Trophoblast cell (in vitro differentiated cells and primary cell): Measurements from ENCODE around the gene PACSIN2.
"Not testable (repeated sequence)": the region's sequence is repeated elsewhere in the genome, so short reads cannot be mapped to it uniquely, and the experiment has no call there.

Experiments used
- DNase-seq, 2 donors: peaks; one replicate each; pipeline ENCODE4 v3.0.0-alpha.2; 2016
- H2AFZ ChIP-seq: 2 replicates; pipeline ENCODE4 v1.6.1; 2013; ENCODE audit warnings: low read length, moderate library complexity, mild to moderate bottlenecking; ENCODE audit not compliant: insufficient read depth, poor library complexity
- H2AK5ac ChIP-seq: 2 replicates; pipeline ENCODE4 v1.6.1; 2013; ENCODE audit warnings: mild to moderate bottlenecking, low read length
- H2BK120ac ChIP-seq: 2 replicates; pipeline ENCODE4 v1.6.1; 2013; ENCODE audit warnings: low read length, mild to moderate bottlenecking, moderate library complexity; ENCODE audit not compliant: insufficient read depth, poor library complexity
- H2BK12ac ChIP-seq: 2 replicates; pipeline ENCODE4 v1.6.1; 2013; ENCODE audit warnings: mild to moderate bottlenecking, low read length, moderate library complexity
- H2BK5ac ChIP-seq: 2 replicates; pipeline ENCODE4 v1.6.1; 2013; ENCODE audit warnings: low read length, low read depth, moderate library complexity, mild to moderate bottlenecking; ENCODE audit not compliant: poor library complexity
- H3K14ac ChIP-seq: 2 replicates; pipeline ENCODE4 v1.6.1; 2013; ENCODE audit warnings: mild to moderate bottlenecking, low read length
- H3K18ac ChIP-seq: 2 replicates; pipeline ENCODE4 v1.6.1; 2013; ENCODE audit warnings: mild to moderate bottlenecking, low read length
- H3K23ac ChIP-seq: 2 replicates; pipeline ENCODE4 v1.6.1; 2013; ENCODE audit warnings: low read length
- H3K27ac ChIP-seq: 2 replicates; pipeline ENCODE4 v1.5.1; 2013; ENCODE audit warnings: low read depth, mild to moderate bottlenecking, inconsistent platforms, low read length, moderate library complexity
- H3K27me3 ChIP-seq: 2 replicates; pipeline ENCODE4 v1.6.1; 2013; ENCODE audit warnings: inconsistent platforms, mild to moderate bottlenecking, low read length, moderate library complexity; ENCODE audit not compliant: insufficient read depth
- H3K36me3 ChIP-seq, 2 experiments: 1 replicate in 1 of 2; 2 replicates in 1 of 2; pipeline ENCODE4 v1.6.1; 2013; ENCODE audit warnings: low read length in 2 of 2, mild to moderate bottlenecking in 2 of 2, moderate library complexity in 1 of 2; ENCODE audit not compliant: insufficient read depth in 2 of 2, control insufficient read depth in 1 of 2
- H3K4ac ChIP-seq: 2 replicates; pipeline ENCODE4 v1.6.1; 2013; ENCODE audit warnings: low read depth, mild to moderate bottlenecking, low read length, moderate library complexity
- H3K4me1 ChIP-seq, 2 experiments: 1 replicate in 1 of 2; 2 replicates in 1 of 2; pipeline ENCODE4 v1.6.1; 2013; ENCODE audit warnings: low read length in 2 of 2, mild to moderate bottlenecking in 2 of 2, moderate library complexity in 1 of 2; ENCODE audit not compliant: insufficient read depth in 2 of 2, control insufficient read depth in 1 of 2
- H3K4me2 ChIP-seq: 2 replicates; pipeline ENCODE4 v1.6.1; 2013; ENCODE audit warnings: inconsistent platforms, mild to moderate bottlenecking, low read length, moderate library complexity
- H3K4me3 ChIP-seq: 2 replicates; pipeline ENCODE4 v1.5.1; 2013; ENCODE audit warnings: mild to moderate bottlenecking, low read depth, low read length, inconsistent platforms
- H3K79me1 ChIP-seq: one replicate; pipeline ENCODE4 v1.6.1; 2013; ENCODE audit warnings: low read length
- H3K79me2 ChIP-seq: 2 replicates; pipeline ENCODE4 v1.6.1; 2013; ENCODE audit warnings: low read length, mild to moderate bottlenecking; ENCODE audit not compliant: control insufficient read depth, insufficient read depth, poor library complexity
- H3K9ac ChIP-seq: 2 replicates; pipeline ENCODE4 v1.6.1; 2013; ENCODE audit warnings: mild to moderate bottlenecking, low read length
- H3K9me3 ChIP-seq: 2 replicates; pipeline ENCODE4 v1.6.1; 2013; ENCODE audit warnings: low read depth, mild to moderate bottlenecking, control low read depth, inconsistent platforms, low read length; ENCODE audit not compliant: insufficient read depth
- H4K12ac ChIP-seq: 2 replicates; pipeline ENCODE4 v1.6.1; 2013; ENCODE audit warnings: low read depth, mild to moderate bottlenecking, low read length, moderate library complexity
- H4K8ac ChIP-seq: 2 replicates; pipeline ENCODE4 v1.6.1; 2013; ENCODE audit warnings: low read depth, mild to moderate bottlenecking, low read length, moderate library complexity
- H4K91ac ChIP-seq: one replicate; pipeline ENCODE4 v1.6.1; 2013; ENCODE audit warnings: low read depth, mild to moderate bottlenecking, low read length, moderate library complexity
- WGBS: extraction: QIAGEN DNeasy Blood & Tissue Kit; methylation state at CpG from one replicate; pipeline ENCODE4 v1.1.7; 2013; ENCODE audit warnings: missing lambda C conversion rate; ENCODE audit not compliant: insufficient read length, insufficient coverage; ENCODE audit errors: extremely low coverage; 5-methylcytosine and 5-hydroxymethylcytosine counted together

PACSIN2 gene

GRCh38 chr22:42953751-42954150 lies 61.2 kb downstream of the PACSIN2 start:
- H3K9me3 ChIP-seq, H3K23ac ChIP-seq: not testable (repeated sequence)
- no CpG with 5 or more reads among the region's 6 CpGs for WGBS

GRCh38 chr22:42951093-42951710 lies 63.7 kb downstream of the PACSIN2 start:
- Histone ChIP-seq H3K4me2 (no peak overlapping the region), H3K4me3 (no peak overlapping the region), H3K36me3 (peaks cover 4 to 6% of the 10 kb centered on the region in 2 experiments), H3K27me3 (no peaks in the 10 kb centered on the region), H2BK12ac (no peak overlapping the region), H2BK120ac (no peak overlapping the region), H3K18ac (peak overlapping the region; percentile 21), H3K4me1 (peaks cover 30 to 39% of the 10 kb centered on the region in 2 experiments), H2AFZ (no peak overlapping the region), H4K8ac (no peak overlapping the region), H3K4ac (peak overlapping the region; percentile 44), H3K27ac (no peak overlapping the region), H3K9me3 (no peaks in the 10 kb centered on the region), H3K23ac (no peak overlapping the region), H4K12ac (no peak overlapping the region), H2BK5ac (no peak overlapping the region), H3K79me2 (peaks cover 16% of the 10 kb centered on the region), H3K14ac (no peak overlapping the region), H3K9ac (no peak overlapping the region), H3K79me1 (peaks cover 12% of the 10 kb centered on the region), H2AK5ac (no peak overlapping the region), H4K91ac (no peak overlapping the region)
- no CpG with 5 or more reads among the region's 13 CpGs for WGBS
- peak; percentile 50 to 74 for DNase-seq

More at GRCh38 chr22:42953751-42954150, 61.2 kb downstream of the PACSIN2 start:
- not testable (repeated sequence) for H4K8ac ChIP-seq, H2BK12ac ChIP-seq, H4K12ac ChIP-seq, H3K9ac ChIP-seq, H3K14ac ChIP-seq, DNase-seq, H4K91ac ChIP-seq, H3K4me3 ChIP-seq, H2BK120ac ChIP-seq, H3K27ac ChIP-seq, H3K4me2 ChIP-seq, H3K27me3 ChIP-seq, H2BK5ac ChIP-seq, H3K18ac ChIP-seq, H3K36me3 ChIP-seq, H2AFZ ChIP-seq, H2AK5ac ChIP-seq, H3K79me1 ChIP-seq, H3K79me2 ChIP-seq
- Histone ChIP-seq H3K4ac (peak overlapping the region; percentile 87), H3K4me1 (peaks cover 16 to 19% of the 10 kb centered on the region in 2 experiments)

GRCh38 chr22:42950281-42950680 lies 64.7 kb downstream of the PACSIN2 start:
- Histone ChIP-seq H3K4me2 (no peak overlapping the region), H2BK120ac (no peak overlapping the region), H3K79me1 (peaks cover 12% of the 10 kb centered on the region), H4K91ac (no peak overlapping the region), H2BK12ac (no peak overlapping the region), H3K36me3 (peaks cover 5 to 6% of the 10 kb centered on the region in 2 experiments), H2AFZ (no peak overlapping the region), H3K18ac (no peak overlapping the region), H3K4me3 (no peak overlapping the region), H3K27ac (no peak overlapping the region), H4K12ac (no peak overlapping the region), H3K23ac (no peak overlapping the region), H3K4me1 (peaks cover 37 to 47% of the 10 kb centered on the region in 2 experiments), H4K8ac (no peak overlapping the region), H2BK5ac (no peak overlapping the region), H3K9ac (no peak overlapping the region), H3K27me3 (no peaks in the 10 kb centered on the region), H3K79me2 (peaks cover 16% of the 10 kb centered on the region), H2AK5ac (no peak overlapping the region), H3K9me3 (no peaks in the 10 kb centered on the region), H3K14ac (no peak overlapping the region), H3K4ac (no peak overlapping the region)
- no CpG with 5 or more reads among the region's 5 CpGs for WGBS
- DNase-seq, result no peak

- Histone ChIP-seq H3K4ac (no peak overlapping the region), H4K8ac (no peak overlapping the region), H3K36me3 (peaks cover 5 to 6% of the 10 kb centered on the region in 2 experiments), H3K4me2 (no peak overlapping the region), H3K27me3 (no peaks in the 10 kb centered on the region), H4K91ac (no peak overlapping the region), H2BK12ac (no peak overlapping the region), H2AFZ (no peak overlapping the region), H3K27ac (no peak overlapping the region), H3K4me1 (peaks cover 39 to 43% of the 10 kb centered on the region in 2 experiments), H3K14ac (no peak overlapping the region), H2AK5ac (no peak overlapping the region), H3K23ac (no peak overlapping the region), H3K9ac (no peak overlapping the region), H2BK120ac (no peak overlapping the region), H2BK5ac (no peak overlapping the region), H3K18ac (no peak overlapping the region), H3K79me1 (peaks cover 12% of the 10 kb centered on the region), H4K12ac (no peak overlapping the region), H3K4me3 (no peak overlapping the region), H3K79me2 (peaks cover 12% of the 10 kb centered on the region), H3K9me3 (no peaks in the 10 kb centered on the region)
- DNase-seq, result peak; percentile 46 to 47
- no CpG with 5 or more reads among the region's 6 CpGs for WGBS
Measured at GRCh38 chr22:42949159-42949558, 65.8 kb downstream of the PACSIN2 start.
